WI38 (cell line): ENCODE measurements around the gene CBFB.
"Not testable (repeated sequence)": the region's sequence is repeated elsewhere in the genome, so short reads cannot be mapped to it uniquely, and the experiment has no call there.

Experiments
- H3K4me3 ChIP-seq: 2 replicates; pipeline ENCODE4 v1.5.1; 2011; ENCODE audit warnings: low read depth, mild to moderate bottlenecking, control low read depth, low read length
- CTCF ChIP-seq: IDR thresholded peaks from 2 replicates; pipeline ENCODE4 v1.5.1; 2012; ENCODE audit warnings: low read depth, mild to moderate bottlenecking, control low read depth, low read length

The CBFB gene

GRCh38 chr16:67030221-67030962, 1.4 kb downstream of the CBFB start:
- H3K4me3 ChIP-seq: peak overlapping the region; percentile 82
- no peak for TF ChIP-seq CTCF

GRCh38 chr16:67034487-67034886, 5.5 kb downstream of the CBFB start:
- H3K4me3 ChIP-seq: no peak overlapping the region
- TF ChIP-seq CTCF: no peak

- no peak for TF ChIP-seq CTCF
- no peak overlapping the region for H3K4me3 ChIP-seq
These were observed 6.4 kb downstream of the CBFB start for GRCh38 chr16:67035364-67035763.

- H3K4me3 ChIP-seq: no peak overlapping the region
- TF ChIP-seq CTCF: no peak
These were observed 7.4 kb downstream of the CBFB start for GRCh38 chr16:67036323-67036741.

- no peak for TF ChIP-seq CTCF
- H3K4me3 ChIP-seq: no peak overlapping the region
These were observed 10.5 kb downstream of the CBFB start for GRCh38 chr16:67039260-67040020.

- H3K4me3 ChIP-seq: no peak overlapping the region
- no peak for TF ChIP-seq CTCF
These were observed 11.2 kb downstream of the CBFB start for GRCh38 chr16:67040166-67040565.

- no peak overlapping the region for H3K4me3 ChIP-seq
- TF ChIP-seq CTCF: no peak
These were observed 12.0 kb downstream of the CBFB start for GRCh38 chr16:67040906-67041305.

- not testable (repeated sequence) for H3K4me3 ChIP-seq
These were observed 12.6 kb downstream of the CBFB start for GRCh38 chr16:67041520-67041919.
